Measurements from ENCODE around the gene TCF4.

TCF4 gene

DNA sequence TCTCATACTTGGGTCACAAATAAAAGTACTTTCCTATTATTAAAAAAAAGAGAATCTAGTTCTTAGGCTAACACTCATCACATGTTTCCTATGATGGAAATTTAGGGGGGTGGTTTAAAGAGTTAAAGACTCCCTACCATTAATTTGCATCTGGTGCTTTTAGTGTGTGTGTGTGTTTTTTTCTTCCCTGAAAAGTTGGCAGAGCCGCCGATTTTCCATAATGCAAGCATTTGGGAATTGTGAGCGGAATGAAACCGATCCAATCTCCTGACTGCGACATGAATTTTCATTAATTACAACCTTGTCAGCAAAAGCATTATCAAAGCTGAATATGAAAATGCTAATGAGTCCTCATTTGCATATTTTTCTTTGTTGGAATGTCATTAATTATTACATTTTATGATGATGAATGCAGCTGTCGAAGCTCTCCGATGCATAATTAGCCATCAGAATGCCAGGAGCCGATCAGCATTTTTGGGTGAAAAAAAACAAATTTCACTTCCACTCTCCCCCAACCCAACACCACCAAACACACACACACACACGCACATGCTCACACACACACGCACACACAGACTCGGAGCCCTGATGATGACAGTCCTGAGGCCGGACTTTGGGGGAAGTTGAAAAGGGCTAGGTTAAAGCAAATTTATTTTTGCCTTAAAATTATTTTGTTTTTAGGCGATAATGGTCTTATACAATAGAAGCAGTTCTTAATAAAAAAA lies 165.4 kb downstream of the TCF4 start:
- no peaks in the 10 kb centered on the region for H3K9me3 ChIP-seq (ENCODE audit: low read depth, low read length)
- TF ChIP-seq POLR2AphosphoS5 (IDR thresholded peaks at IDR 0.05; ENCODE audit: borderline replicate concordance, low read depth, low read length) (no peak; the same call in 1 of the 2 replicates), EZH2 (IDR thresholded peaks at IDR 0.05) (no peak), FOXP2 (optimal IDR thresholded peaks at IDR 0.05; ENCODE audit: control extremely low read depth, extremely low read length, insufficient read depth) (no peak)
- H3K4me3 ChIP-seq = peak overlapping the region; percentile 78
- no peaks in the 10 kb centered on the region for H3K36me3 ChIP-seq (ENCODE audit: insufficient read depth, low read length)
- DNase-seq (ENCODE audit: low read depth, low spot score) = no peak
- peak overlapping the region; percentile 76 for H3K9ac ChIP-seq (ENCODE audit: insufficient read length)
- peak overlapping the region; percentile 96 for H3K27ac ChIP-seq

DNA sequence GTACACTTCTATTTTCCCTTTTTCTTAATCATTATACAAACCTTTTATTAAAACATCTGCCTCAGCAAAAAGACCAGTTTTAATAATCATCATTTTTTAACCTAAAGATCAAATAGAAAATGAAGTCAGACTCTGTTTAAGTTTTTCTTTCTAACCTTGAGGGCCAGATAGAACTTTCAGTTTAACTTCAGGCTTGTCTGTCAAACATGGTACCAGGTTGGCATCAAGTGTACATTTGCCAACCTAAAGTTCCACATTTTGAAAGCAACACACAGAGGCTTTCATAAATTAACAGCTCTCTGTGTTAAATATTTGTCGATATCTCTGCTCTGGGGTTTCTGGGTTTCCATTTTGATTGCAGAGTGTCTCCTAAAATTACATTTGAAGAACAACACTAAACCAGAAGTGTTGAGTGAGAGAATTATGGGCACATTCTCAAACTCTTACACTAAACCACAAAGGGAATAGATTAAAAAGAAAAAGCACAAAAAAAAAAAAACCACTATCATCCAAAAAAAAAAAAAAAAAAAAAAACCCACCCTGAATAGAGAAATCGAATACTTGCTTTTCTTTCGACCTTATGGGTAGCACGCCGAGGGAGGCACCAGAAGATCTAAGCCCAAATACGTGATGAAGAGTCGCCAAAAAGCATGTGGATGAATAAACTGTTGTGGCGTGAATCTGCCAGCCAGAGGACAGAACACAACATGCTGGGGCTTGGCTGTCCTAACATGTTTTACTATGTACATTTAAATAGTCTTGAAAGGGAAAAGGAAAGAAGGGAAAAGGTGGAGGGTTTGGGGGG lies 166.2 kb downstream of the TCF4 start:
- no peaks in the 10 kb centered on the region for H3K9me3 ChIP-seq (ENCODE audit: low read depth, low read length)
- peak overlapping the region; percentile 96 for H3K27ac ChIP-seq
- TF ChIP-seq EZH2 (IDR thresholded peaks at IDR 0.05) (no peak), POLR2AphosphoS5 (IDR thresholded peaks at IDR 0.05; ENCODE audit: borderline replicate concordance, low read depth, low read length) (no peak), FOXP2 (optimal IDR thresholded peaks at IDR 0.05; ENCODE audit: control extremely low read depth, extremely low read length, insufficient read depth) (no peak)
- peak overlapping the region; percentile 78 for H3K4me3 ChIP-seq
- no peak for DNase-seq (ENCODE audit: low read depth, low spot score)
- H3K9ac ChIP-seq (ENCODE audit: insufficient read length) = peak overlapping the region; percentile 76
- no peaks in the 10 kb centered on the region for H3K36me3 ChIP-seq (ENCODE audit: insufficient read depth, low read length)

DNA sequence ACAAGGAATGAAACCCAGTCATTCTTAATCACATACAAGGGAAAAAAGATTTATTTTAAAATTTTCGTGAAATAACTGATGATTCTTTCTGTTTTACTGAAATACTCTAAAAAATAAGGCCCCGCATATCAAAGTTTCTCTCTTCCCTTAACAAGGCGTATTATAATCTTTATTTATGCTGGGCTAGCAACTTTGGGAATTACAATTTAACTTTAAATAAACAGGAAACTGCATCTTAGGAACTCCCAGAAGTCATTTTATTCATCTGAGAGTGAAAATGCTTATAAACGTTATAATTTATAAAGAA lies 166.7 kb downstream of the TCF4 start:
- TF ChIP-seq POLR2AphosphoS5 (IDR thresholded peaks at IDR 0.05; ENCODE audit: borderline replicate concordance, low read depth, low read length) = no peak; the same call in 1 of the 2 replicates
- no peak for TF ChIP-seq EZH2 (IDR thresholded peaks at IDR 0.05)
- no peak for TF ChIP-seq FOXP2 (optimal IDR thresholded peaks at IDR 0.05; ENCODE audit: control extremely low read depth, extremely low read length, insufficient read depth)
- H3K9ac ChIP-seq (ENCODE audit: insufficient read length) = peak overlapping the region; percentile 76

DNA sequence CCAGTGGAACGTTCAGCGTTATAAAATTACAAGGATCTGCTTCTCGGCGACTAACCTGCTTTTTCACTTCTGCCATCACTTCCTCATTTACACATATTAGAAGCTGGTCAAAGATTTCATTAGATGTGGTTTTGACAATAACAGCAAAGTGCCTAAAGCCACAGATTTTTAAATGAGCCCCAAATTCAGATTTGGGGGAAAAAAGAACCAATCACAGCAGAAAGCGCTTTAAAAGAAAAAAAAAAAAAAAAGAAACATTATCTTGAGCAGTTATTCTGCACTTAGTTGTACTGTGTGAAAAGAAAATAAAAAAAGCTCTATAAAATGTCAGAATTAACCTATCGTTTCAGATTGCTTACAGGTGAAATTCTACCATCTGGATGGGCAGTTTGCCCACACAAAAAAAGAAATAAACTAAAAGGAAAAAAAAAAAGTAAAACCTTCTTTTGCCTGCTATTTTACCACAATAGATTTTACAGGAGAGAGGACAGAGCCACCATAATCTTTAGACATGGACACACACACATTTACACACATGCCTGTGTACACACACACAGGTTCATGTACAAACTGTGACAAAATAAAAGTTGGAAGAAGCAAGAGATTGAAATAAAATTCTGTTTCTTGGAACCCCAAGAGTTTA lies 167.2 kb downstream of the TCF4 start:
- DNase-seq (ENCODE audit: low read depth, low spot score) = no peak
- TF ChIP-seq POLR2AphosphoS5 (IDR thresholded peaks at IDR 0.05; ENCODE audit: borderline replicate concordance, low read depth, low read length) = no peak
- TF ChIP-seq FOXP2 (optimal IDR thresholded peaks at IDR 0.05; ENCODE audit: control extremely low read depth, extremely low read length, insufficient read depth) = no peak
- TF ChIP-seq EZH2 (IDR thresholded peaks at IDR 0.05) = no peak
- H3K4me3 ChIP-seq = peak overlapping the region; percentile 78
- H3K9ac ChIP-seq (ENCODE audit: insufficient read length) = peak overlapping the region; percentile 76
- no peaks in the 10 kb centered on the region for H3K9me3 ChIP-seq (ENCODE audit: low read depth, low read length)
- no peaks in the 10 kb centered on the region for H3K36me3 ChIP-seq (ENCODE audit: insufficient read depth, low read length)
- peak overlapping the region; percentile 96 for H3K27ac ChIP-seq

More for the DNA sequence above, 166.7 kb downstream of the TCF4 start:
- H3K27ac ChIP-seq = peak overlapping the region; percentile 96
- DNase-seq (ENCODE audit: low read depth, low spot score) = no peak
- H3K36me3 ChIP-seq (ENCODE audit: insufficient read depth, low read length) = no peaks in the 10 kb centered on the region
- no peaks in the 10 kb centered on the region for H3K9me3 ChIP-seq (ENCODE audit: low read depth, low read length)
- peak overlapping the region; percentile 78 for H3K4me3 ChIP-seq

DNA sequence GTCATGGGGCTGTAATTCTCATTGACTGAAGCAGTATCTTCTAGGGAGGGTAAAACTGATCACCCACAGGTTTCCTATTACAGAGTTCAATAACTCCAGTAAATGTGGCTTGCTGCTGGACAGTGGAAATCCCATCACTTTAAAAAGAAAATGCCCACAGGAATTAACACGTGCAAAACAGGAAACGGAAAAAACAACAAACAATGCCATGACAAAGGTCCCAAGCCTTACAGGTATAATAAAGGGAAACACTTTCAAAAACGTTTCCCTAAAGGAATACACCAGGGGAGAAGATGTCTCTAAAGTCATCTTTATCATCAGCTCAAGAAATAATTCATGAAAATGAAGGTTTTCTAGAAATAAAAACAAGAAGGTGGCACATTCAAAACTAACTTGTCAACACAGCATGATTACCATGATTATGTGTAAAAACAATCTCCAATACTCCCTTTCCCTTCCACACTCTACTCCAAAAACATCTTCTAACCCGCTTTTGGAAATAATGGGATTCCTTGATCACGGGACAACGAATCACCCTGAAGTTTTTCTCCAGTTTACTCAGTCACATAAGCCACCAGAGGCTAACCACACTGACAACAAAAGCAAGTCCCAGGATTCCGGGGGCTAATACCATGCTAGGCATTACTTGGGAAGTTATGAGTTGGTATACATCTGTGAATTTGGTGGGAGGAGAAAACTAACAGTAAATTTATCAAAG lies 167.9 kb downstream of the TCF4 start:
- Histone ChIP-seq H3K4me3 (peak overlapping the region; percentile 78), H3K9ac (ENCODE audit: insufficient read length) (peak overlapping the region; percentile 76), H3K9me3 (ENCODE audit: low read depth, low read length) (no peaks in the 10 kb centered on the region), H3K36me3 (ENCODE audit: insufficient read depth, low read length) (no peaks in the 10 kb centered on the region), H3K27ac (peak overlapping the region; percentile 96)
- no peak for TF ChIP-seq POLR2AphosphoS5 (IDR thresholded peaks at IDR 0.05; ENCODE audit: borderline replicate concordance, low read depth, low read length)
- no peak for TF ChIP-seq FOXP2 (optimal IDR thresholded peaks at IDR 0.05; ENCODE audit: control extremely low read depth, extremely low read length, insufficient read depth)
- TF ChIP-seq EZH2 (IDR thresholded peaks at IDR 0.05) = no peak
- no peak for DNase-seq (ENCODE audit: low read depth, low spot score)

DNA sequence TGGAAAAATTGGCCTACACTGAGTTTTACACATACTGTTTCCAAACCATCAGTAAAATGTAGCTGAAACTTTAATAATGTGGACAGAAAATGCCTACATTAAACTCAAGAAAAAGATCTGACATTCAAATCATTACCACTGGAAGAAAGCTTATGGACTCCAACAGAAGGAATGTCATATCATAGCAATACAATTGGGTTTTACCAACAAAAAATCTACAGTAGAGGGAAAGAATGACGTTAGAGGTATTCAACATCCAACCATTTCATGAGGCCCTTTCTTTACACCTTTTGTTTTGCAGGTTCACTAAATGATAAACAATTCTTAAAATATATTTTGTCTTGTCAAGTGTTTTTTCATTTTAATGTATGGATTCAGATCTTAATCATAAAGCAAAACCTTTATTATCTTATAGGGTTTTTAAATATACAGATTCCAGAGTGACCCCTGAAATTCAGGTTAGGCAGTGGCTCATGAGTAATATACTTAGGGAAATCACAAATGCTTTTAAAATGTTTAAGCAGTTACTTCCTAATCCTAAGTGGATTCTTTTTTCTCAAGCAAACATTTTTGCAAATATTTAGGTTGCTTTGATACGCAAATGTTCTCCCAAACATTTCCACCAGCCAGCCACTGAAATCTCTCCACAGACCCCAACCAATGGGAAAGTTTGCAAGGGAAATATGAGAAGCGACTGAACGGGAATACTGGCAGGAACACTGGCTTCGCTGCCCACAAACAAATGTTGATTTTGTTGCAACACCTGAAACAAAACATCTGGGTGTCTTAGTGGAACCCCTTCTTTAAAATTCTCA lies 168.7 kb downstream of the TCF4 start:
- peak overlapping the region; percentile 42; the same call in 1 of the 2 replicates for H3K27ac ChIP-seq
- no peak overlapping the region for H3K9ac ChIP-seq (ENCODE audit: insufficient read length)
- no peak for DNase-seq (ENCODE audit: low read depth, low spot score)
- H3K9me3 ChIP-seq (ENCODE audit: low read depth, low read length) = no peaks in the 10 kb centered on the region
- no peak for TF ChIP-seq EZH2 (IDR thresholded peaks at IDR 0.05)
- TF ChIP-seq POLR2AphosphoS5 (IDR thresholded peaks at IDR 0.05; ENCODE audit: borderline replicate concordance, low read depth, low read length) = no peak
- TF ChIP-seq FOXP2 (optimal IDR thresholded peaks at IDR 0.05; ENCODE audit: control extremely low read depth, extremely low read length, insufficient read depth) = no peak
- H3K36me3 ChIP-seq (ENCODE audit: insufficient read depth, low read length) = no peaks in the 10 kb centered on the region
- H3K4me3 ChIP-seq = peak overlapping the region; percentile 78; the same call in 1 of the 2 replicates

DNA sequence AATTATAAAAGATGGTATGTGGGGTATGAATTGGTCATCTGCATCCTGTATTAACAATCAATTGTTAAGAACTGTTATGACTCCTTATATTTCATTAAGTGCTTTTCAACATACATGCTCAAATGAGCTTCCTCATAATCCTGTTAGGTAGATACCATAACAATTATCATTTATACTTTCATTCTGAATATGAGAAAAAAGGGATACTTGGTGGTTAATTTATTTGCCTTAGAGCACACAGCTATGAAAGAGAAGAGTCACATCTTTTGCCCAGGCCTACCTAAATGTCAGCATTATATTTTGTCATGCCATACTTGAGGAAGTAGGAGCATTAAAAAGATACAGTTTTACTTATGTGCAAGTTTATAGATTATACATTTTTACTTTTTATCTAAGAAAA lies 169.6 kb downstream of the TCF4 start:
- TF ChIP-seq FOXP2 (optimal IDR thresholded peaks at IDR 0.05; ENCODE audit: control extremely low read depth, extremely low read length, insufficient read depth) = no peak
- no peak for TF ChIP-seq EZH2 (IDR thresholded peaks at IDR 0.05)
- no peak for TF ChIP-seq POLR2AphosphoS5 (IDR thresholded peaks at IDR 0.05; ENCODE audit: borderline replicate concordance, low read depth, low read length)
- Histone ChIP-seq H3K27ac (peak overlapping the region; percentile 31; the same call in 1 of the 2 replicates), H3K36me3 (ENCODE audit: insufficient read depth, low read length) (no peaks in the 10 kb centered on the region), H3K9ac (ENCODE audit: insufficient read length) (no peak overlapping the region), H3K9me3 (ENCODE audit: low read depth, low read length) (no peaks in the 10 kb centered on the region), H3K4me3 (no peak overlapping the region)
- no peak for DNase-seq (ENCODE audit: low read depth, low spot score)
